Measurements from ENCODE around the gene MAN1B1. TPM values are rescaled to one million over a fixed set of nuclear protein-coding genes. Genes with fewer than 3 reads are reported as not detected.

The MAN1B1 gene
- total and polyA plus RNA-seq, 7 donors = 12.0 to 52.0 (median 28.2) TPM

- peaks cover 15 to 23% (median 21%) of the 10 kb centered on the region in 3 donors for H3K27me3 ChIP-seq
- H3K36me3 ChIP-seq = peaks cover 0 to 21% (median 13%) of the 10 kb centered on the region in 4 donors
- H3K4me3 ChIP-seq = peak overlapping the region in 2 of 4 donors; percentile 10 to 62
Measured at GRCh38 chr9:137044037-137044436, 42.7 kb upstream of the MAN1B1 start.

GRCh38 chr9:137044502-137045177 is 42.1 kb upstream of the MAN1B1 start:
- Histone ChIP-seq H3K9me3 (no peaks in the 10 kb centered on the region), H3K27ac (peak overlapping the region; percentile 65 to 72 (median 68)), H3K36me3 (peaks cover 0 to 15% (median 7%) of the 10 kb centered on the region in 4 donors), H3K27me3 (peaks cover 21 to 29% (median 27%) of the 10 kb centered on the region in 3 donors), H3K4me3 (peak overlapping the region; percentile 39 to 74 (median 65)), H3K4me1 (peaks cover 0 to 43% (median 38%) of the 10 kb centered on the region in 4 donors)
- intact Hi-C loops (cut with DNase I) = no loop called here
- DNase-seq = no peak
- 11 to 21% methylated on average over 18 of the region's 18 CpGs for WGBS, 2 donors
- TF ChIP-seq POLR2A (IDR thresholded peaks at IDR 0.05) = no peak
- TF ChIP-seq POLR2AphosphoS5 (IDR thresholded peaks at IDR 0.05) = peak in 1 of 4 donors; percentile 26

More at GRCh38 chr9:137044037-137044436, 42.7 kb upstream of the MAN1B1 start:
- Histone ChIP-seq H3K9me3 (no peaks in the 10 kb centered on the region), H3K27ac (peak overlapping the region; percentile 28 to 72 (median 47)), H3K4me1 (peaks cover 0 to 37% (median 34%) of the 10 kb centered on the region in 4 donors)
- WGBS, 2 donors = 15 to 57% methylated on average over 12 of the region's 12 CpGs
- intact Hi-C loops (cut with DNase I) = no loop called here
- TF ChIP-seq, protein P1, sequence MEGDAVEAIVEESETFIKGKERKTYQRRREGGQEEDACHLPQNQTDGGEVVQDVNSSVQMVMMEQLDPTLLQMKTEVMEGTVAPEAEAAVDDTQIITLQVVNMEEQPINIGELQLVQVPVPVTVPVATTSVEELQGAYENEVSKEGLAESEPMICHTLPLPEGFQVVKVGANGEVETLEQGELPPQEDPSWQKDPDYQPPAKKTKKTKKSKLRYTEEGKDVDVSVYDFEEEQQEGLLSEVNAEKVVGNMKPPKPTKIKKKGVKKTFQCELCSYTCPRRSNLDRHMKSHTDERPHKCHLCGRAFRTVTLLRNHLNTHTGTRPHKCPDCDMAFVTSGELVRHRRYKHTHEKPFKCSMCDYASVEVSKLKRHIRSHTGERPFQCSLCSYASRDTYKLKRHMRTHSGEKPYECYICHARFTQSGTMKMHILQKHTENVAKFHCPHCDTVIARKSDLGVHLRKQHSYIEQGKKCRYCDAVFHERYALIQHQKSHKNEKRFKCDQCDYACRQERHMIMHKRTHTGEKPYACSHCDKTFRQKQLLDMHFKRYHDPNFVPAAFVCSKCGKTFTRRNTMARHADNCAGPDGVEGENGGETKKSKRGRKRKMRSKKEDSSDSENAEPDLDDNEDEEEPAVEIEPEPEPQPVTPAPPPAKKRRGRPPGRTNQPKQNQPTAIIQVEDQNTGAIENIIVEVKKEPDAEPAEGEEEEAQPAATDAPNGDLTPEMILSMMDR (IDR thresholded peaks at IDR 0.05) = no peak
- no peak for TF ChIP-seq POLR2A (IDR thresholded peaks at IDR 0.05)
- no peak for DNase-seq

- Histone ChIP-seq H3K4me1 (peaks cover 0 to 43% (median 38%) of the 10 kb centered on the region in 4 donors), H3K9me3 (no peaks in the 10 kb centered on the region), H3K27me3 (peaks cover 22 to 37% (median 34%) of the 10 kb centered on the region in 3 donors), H3K27ac (peak overlapping the region; percentile 65 to 72 (median 68)), H3K4me3 (peak overlapping the region; percentile 40 to 74 (median 65)), H3K36me3 (peaks cover 0 to 6% (median 0%) of the 10 kb centered on the region in 4 donors)
- 2 to 3% methylated on average over 96 of the region's 96 CpGs for WGBS, 2 donors
- TF ChIP-seq, protein P1 (IDR thresholded peaks at IDR 0.05) = no peak
- TF ChIP-seq POLR2AphosphoS5 (IDR thresholded peaks at IDR 0.05) = peak in 1 of 4 donors; percentile 34
- no peak for DNase-seq
- intact Hi-C loops (cut with DNase I) = loop anchor here (1.0 kb wide), 1 partner anchor 22 kb away; no protein-coding TSS in a partner anchor
Measured at GRCh38 chr9:137045294-137046087, 41.3 kb upstream of the MAN1B1 start.

DNA sequence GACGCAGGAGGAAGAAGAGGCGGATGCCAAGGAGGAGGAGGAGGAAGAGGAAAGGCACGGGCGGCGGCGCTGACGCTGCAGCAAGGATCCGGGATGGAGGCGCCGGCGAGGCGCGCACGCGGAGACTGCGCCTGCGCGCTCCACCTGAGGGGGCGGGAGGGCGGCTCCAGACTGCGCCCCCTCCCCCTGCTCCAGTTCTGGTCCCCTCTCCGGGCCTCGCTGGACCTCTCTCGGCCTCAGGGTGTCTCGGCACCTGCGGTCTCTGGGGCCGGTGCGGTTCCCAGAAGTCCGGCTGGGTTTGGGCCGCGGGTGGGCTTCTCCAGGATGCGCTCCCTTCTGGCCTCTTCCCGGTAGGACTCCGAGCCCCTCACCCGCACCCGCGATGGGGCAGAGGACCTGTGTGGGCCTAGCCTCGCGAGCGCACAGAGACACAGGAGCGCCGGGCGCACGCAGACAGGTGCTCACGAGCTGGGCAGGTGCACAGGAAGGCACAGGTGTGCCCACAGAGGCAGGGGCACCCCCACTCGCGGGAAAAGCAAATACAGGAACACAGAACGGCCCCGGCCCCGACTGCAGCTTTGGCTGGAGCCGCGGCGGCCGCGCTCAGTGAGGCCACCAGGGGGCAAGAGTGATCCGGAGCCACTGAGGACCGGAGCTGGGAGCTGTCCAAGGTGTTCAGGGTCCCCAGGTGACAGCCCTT is 40.5 kb upstream of the MAN1B1 start, which contains the start of gene NPDC1:
TSS of gene NPDC1 (minus strand) at position 90 of the 700 bp plus-strand sequence. CDS start 188 bp downstream, outside the sequence.
- no peaks in the 10 kb centered on the region for H3K9me3 ChIP-seq

More for the DNA sequence above, 40.5 kb upstream of the MAN1B1 start, which contains the start of gene NPDC1:
- peaks cover 22 to 45% (median 41%) of the 10 kb centered on the region in 3 donors for H3K27me3 ChIP-seq
- H3K27ac ChIP-seq = peak within 1 kb of the TSS; percentile 65 to 72 (median 68)
- peak within 1 kb of the TSS; percentile 40 to 74 (median 65) for H3K4me3 ChIP-seq
- no peaks in the 10 kb centered on the region for H3K36me3 ChIP-seq
- intact Hi-C loops (cut with DNase I) = loop anchor here (1.0 kb wide), 1 partner anchor 21 kb away; no protein-coding TSS in a partner anchor
- DNase-seq = peak; percentile 87
- TF ChIP-seq EP300 (IDR thresholded peaks at IDR 0.05) (no peak), POLR2A (IDR thresholded peaks at IDR 0.05) (no peak), POLR2AphosphoS5 (IDR thresholded peaks at IDR 0.05) (peak in 2 of 4 donors; percentile 9 to 14)
- TF ChIP-seq, protein P1 (IDR thresholded peaks at IDR 0.05) = peak; percentile 78 to 84 (median 81)
- 0 to 1% methylated on average over 57 of the region's 57 CpGs for WGBS, 2 donors
- peaks cover 0 to 43% (median 38%) of the 10 kb centered on the region in 4 donors for H3K4me1 ChIP-seq

All from sigmoid colon (tissue), 7 donors.